ENCODE results near the gene ZNF436.
A peak's percentile ranks its signal among the peaks of the same experiment; 100 is the strongest.

ZNF436 gene

GRCh38 chr1:23369335-23370013 lies at the start of gene ZNF436:
Gene ZNF436, minus strand, starts transcription at chr1:23369836. Its CDS starts 1,831 bp downstream, at chr1:23368005.
- peaks cover 34% of the 10 kb centered on the region for H3K9me3 Mint-ChIP-seq
- peak; percentile 26 for DNase-seq
- peak within 1 kb of the TSS; percentile 96 for H3K4me3 Mint-ChIP-seq
- H3K4me1 Mint-ChIP-seq, result peaks cover 65% of the 10 kb centered on the region
- H3K36me3 Mint-ChIP-seq (ENCODE audit: low read depth), result peaks cover 46% of the 10 kb centered on the region
- H3K27me3 Mint-ChIP-seq (ENCODE audit: low read depth, poor library complexity), result peaks cover 9% of the 10 kb centered on the region
- TF ChIP-seq CTCF (IDR thresholded peaks at IDR 0.05), result no peak
- H3K27ac Mint-ChIP-seq, result peak within 1 kb of the TSS; percentile 100

- Mint-ChIP-seq H3K9me3 (peaks cover 4% of the 10 kb centered on the region), H3K4me3 (no peak overlapping the region), H3K27ac (no peak overlapping the region), H3K36me3 (ENCODE audit: low read depth) (no peaks in the 10 kb centered on the region), H3K27me3 (ENCODE audit: low read depth, poor library complexity) (peaks cover 39% of the 10 kb centered on the region), H3K4me1 (peaks cover 27% of the 10 kb centered on the region)
- no peak for TF ChIP-seq CTCF (IDR thresholded peaks at IDR 0.05)
- DNase-seq, result no peak
Measured at GRCh38 chr1:23419180-23419579, 49.5 kb upstream of the ZNF436 start.

- Mint-ChIP-seq H3K9me3 (peaks cover 4% of the 10 kb centered on the region), H3K36me3 (ENCODE audit: low read depth) (no peaks in the 10 kb centered on the region), H3K27ac (no peak overlapping the region), H3K4me3 (no peak overlapping the region), H3K27me3 (ENCODE audit: low read depth, poor library complexity) (peaks cover 25% of the 10 kb centered on the region), H3K4me1 (peaks cover 18% of the 10 kb centered on the region)
- no peak for TF ChIP-seq CTCF (IDR thresholded peaks at IDR 0.05)
- no peak for DNase-seq
Measured at GRCh38 chr1:23417570-23417969, 47.9 kb upstream of the ZNF436 start.

- no peak for TF ChIP-seq CTCF (IDR thresholded peaks at IDR 0.05)
- DNase-seq, result no peak
- Mint-ChIP-seq H3K4me1 (peaks cover 15% of the 10 kb centered on the region), H3K36me3 (ENCODE audit: low read depth) (no peaks in the 10 kb centered on the region), H3K27ac (no peak overlapping the region), H3K4me3 (no peak overlapping the region), H3K9me3 (peaks cover 4% of the 10 kb centered on the region), H3K27me3 (ENCODE audit: low read depth, poor library complexity) (peaks cover 20% of the 10 kb centered on the region)
Measured at GRCh38 chr1:23416964-23417363, 47.3 kb upstream of the ZNF436 start.

- Mint-ChIP-seq H3K27ac (no peak overlapping the region), H3K4me1 (peaks cover 16% of the 10 kb centered on the region), H3K9me3 (no peaks in the 10 kb centered on the region), H3K27me3 (ENCODE audit: low read depth, poor library complexity) (no peaks in the 10 kb centered on the region), H3K36me3 (ENCODE audit: low read depth) (no peaks in the 10 kb centered on the region), H3K4me3 (no peak overlapping the region)
- no peak for TF ChIP-seq CTCF (IDR thresholded peaks at IDR 0.05)
- no peak for DNase-seq
Measured at GRCh38 chr1:23408797-23409290, 39.2 kb upstream of the ZNF436 start.
